Caco-2 (cell line): ENCODE data around the gene C2orf72. TPM values are rescaled to one million over a fixed set of nuclear protein-coding genes. Genes with fewer than 3 reads are reported as not detected.
A peak's percentile ranks its signal among the peaks of the same experiment; 100 is the strongest.

Source experiments
- BruUV-seq: library from RNA; stranded (reverse); fragments of 400-500 nt; replicated peaks from 2 replicates; lab custom pipeline; 2021; lab: Mats Ljungman, UMichigan
- CTCF ChIA-PET: fragments of 300-600 bp; sonication (Branson Sonifier 250); formaldehyde crosslinking; loops from one replicate; lab custom pipeline; 2022; ENCODE audit warnings: antibody characterized with exemption; lab: Charles Lee
- POLR2A ChIA-PET: fragments of 300-600 bp; sonication (Branson Sonifier 250); formaldehyde crosslinking; loops from one replicate; lab custom pipeline; 2022; ENCODE audit warnings: antibody characterized with exemption; lab: Charles Lee
- DNase-seq, 2 experiments: peaks; one replicate each; pipeline versions ENCODE4 v3.0.0 to v3.0.0-alpha.2; 2020 to 2022
- H3K27me3 ChIP-seq: replicated peaks from 2 replicates; pipeline ENCODE4 v1.6.0; 2011; ENCODE audit warnings: low read length; ENCODE audit not compliant: control insufficient read depth, insufficient read depth
- H3K36me3 ChIP-seq: 2 replicates; pipeline ENCODE4 v1.5.1; 2011; ENCODE audit warnings: low read length; ENCODE audit not compliant: control insufficient read depth, insufficient read depth
- H3K4me1 ChIP-seq: fragments of 250-450 bp; sonication (Bioruptor Pico); 2 replicates; pipeline ENCODE4 v1.5.1; 2020; ENCODE audit warnings: mild to moderate bottlenecking
- H3K4me3 ChIP-seq: 2 replicates; pipeline ENCODE4 v1.5.1; 2011; ENCODE audit warnings: low read depth, mild to moderate bottlenecking, control low read depth, low read length
- H3K9me3 ChIP-seq: fragments of 250-450 bp; sonication (Bioruptor Pico); 2 replicates; pipeline ENCODE4 v1.5.1; 2020; ENCODE audit warnings: mild to moderate bottlenecking, moderate library complexity
- H3K27ac Mint-ChIP-seq: one replicate; pipeline ENCODE4 v1.8.0; 2022; ENCODE audit warnings: mixed read lengths; ENCODE audit not compliant: unreplicated experiment
- H3K27me3 Mint-ChIP-seq: one replicate; pipeline ENCODE4 v1.8.0; 2022; ENCODE audit warnings: mixed read lengths; ENCODE audit not compliant: insufficient read depth, unreplicated experiment
- H3K36me3 Mint-ChIP-seq: one replicate; pipeline ENCODE4 v1.8.0; 2022; ENCODE audit warnings: mild to moderate bottlenecking, mixed read lengths; ENCODE audit not compliant: insufficient read depth, unreplicated experiment
- H3K4me1 Mint-ChIP-seq: one replicate; pipeline ENCODE4 v1.8.0; 2022; ENCODE audit warnings: low read depth, mixed read lengths; ENCODE audit not compliant: unreplicated experiment
- H3K4me3 Mint-ChIP-seq: one replicate; pipeline ENCODE4 v1.8.0; 2022; ENCODE audit warnings: mild to moderate bottlenecking, moderate library complexity, mixed read lengths; ENCODE audit not compliant: unreplicated experiment
- H3K9me3 Mint-ChIP-seq: one replicate; pipeline ENCODE4 v1.8.0; 2022; ENCODE audit warnings: mixed read lengths; ENCODE audit not compliant: unreplicated experiment
- CTCF ChIP-seq, 2 experiments: fragments of 200-600 bp in 1 of 2; IDR thresholded peaks; 1 replicate in 1 of 2; 2 replicates in 1 of 2; pipeline versions ENCODE4 v1.5.1 to v1.8.0; 2011 to 2022; ENCODE audit warnings: antibody characterized with exemption in 1 of 2, control low read depth in 1 of 2, inconsistent platforms in 1 of 2, low read depth in 1 of 2, low read length in 1 of 2, mild to moderate bottlenecking in 1 of 2, moderate library complexity in 1 of 2; ENCODE audit not compliant: insufficient read depth in 1 of 2, severe bottlenecking in 1 of 2, unreplicated experiment in 1 of 2
- intact Hi-C: fragments of 100-400 bp; cut with micrococcal nuclease; formaldehyde crosslinking; loops from one replicate; pipeline ENCODE4 v1.10.0; 2022; ENCODE audit not compliant: unreplicated experiment
- total RNA-seq: library from RNA; stranded (reverse); gene quantifications from 2 replicates; pipeline ENCODE4 v1.2.3, GENCODE V29; 2022

C2orf72 gene
- total RNA-seq, 1 experiment from 2014 or later, result 105 TPM

- Histone ChIP-seq H3K9me3 (no peaks in the 10 kb centered on the region), H3K27me3 (no peaks in the 10 kb centered on the region), H3K36me3 (0 out of 2 replicates have a peak, but pooled peaks cover 3% of the 10 kb centered on the region), H3K4me1 (peaks cover 45% of the 10 kb centered on the region), H3K4me3 (0 out of 2 replicates have a peak overlapping the region, but pooled peaks have one; percentile 7)
- no peak for DNase-seq
- CTCF ChIA-PET, result interaction anchor here (0.9 to 3.2 kb wide), 6 partner anchors 10 to 225 kb away, joined by 3 to 15 read pairs (median 4); no protein-coding TSS in a partner anchor
- intact Hi-C loops, result loop anchor here (1.0 kb wide), 4 partner anchors 15 to 225 kb away; no protein-coding TSS in a partner anchor
- no peaks in the 10 kb centered on the region for H3K4me1 Mint-ChIP-seq
- H3K27me3 Mint-ChIP-seq, result no peaks in the 10 kb centered on the region
- H3K4me3 Mint-ChIP-seq, result peak overlapping the region; percentile 38
- POLR2A ChIA-PET, result interaction anchor here (0.6 to 2.7 kb wide), 2 partner anchors 42 to 194 kb away, joined by 5 to 15 read pairs; no protein-coding TSS in a partner anchor
- no peaks in the 10 kb centered on the region for H3K9me3 Mint-ChIP-seq
- TF ChIP-seq CTCF (IDR thresholded peaks at IDR 0.05; ENCODE audit: insufficient read depth in 1 of 2, low read depth in 1 of 2, low read length in 1 of 2, severe bottlenecking in 1 of 2, unreplicated experiment in 1 of 2), result no peak
- no TSS peak for BruUV-seq
- H3K27ac Mint-ChIP-seq, result peak overlapping the region; percentile 50
- H3K36me3 Mint-ChIP-seq, result peaks cover 58% of the 10 kb centered on the region
Observed at GRCh38 chr2:231049286-231050017, 12.1 kb downstream of the C2orf72 start.

GRCh38 chr2:231050018-231050901, 12.9 kb downstream of the C2orf72 start:
- 0 out of 2 replicates have a peak, but pooled peaks cover 3% of the 10 kb centered on the region for H3K36me3 ChIP-seq
- H3K9me3 ChIP-seq, result no peaks in the 10 kb centered on the region
- Mint-ChIP-seq H3K9me3 (no peaks in the 10 kb centered on the region), H3K27me3 (no peaks in the 10 kb centered on the region), H3K4me3 (peak overlapping the region; percentile 38), H3K4me1 (no peaks in the 10 kb centered on the region), H3K36me3 (peaks cover 58% of the 10 kb centered on the region), H3K27ac (peak overlapping the region; percentile 50)
- TF ChIP-seq CTCF (IDR thresholded peaks at IDR 0.05; ENCODE audit: insufficient read depth in 1 of 2, low read depth in 1 of 2, low read length in 1 of 2, severe bottlenecking in 1 of 2, unreplicated experiment in 1 of 2), result no peak
- TSS peak; percentile 84 for BruUV-seq
- H3K27me3 ChIP-seq, result no peaks in the 10 kb centered on the region
- ChIA-PET POLR2A (interaction anchor here (0.6 to 2.7 kb wide), 8 partner anchors 9 to 336 kb away, joined by 3 to 15 read pairs (median 3); partner anchors contain the start of gene C2orf72), CTCF (interaction anchor here (0.7 to 3.2 kb wide), 7 partner anchors 9 to 226 kb away, joined by 3 to 15 read pairs (median 3); partner anchors contain the start of gene ITM2C)
- H3K4me1 ChIP-seq, result peaks cover 45% of the 10 kb centered on the region
- intact Hi-C loops, result loop anchor here (1.0 kb wide), 4 partner anchors 16 to 226 kb away; no protein-coding TSS in a partner anchor
- peak overlapping the region; percentile 7; the same call in 1 of the 2 replicates for H3K4me3 ChIP-seq
- DNase-seq, result peak; percentile 86 to 91
